ENCODE results near the gene ELAVL2.

The ELAVL2 gene

GRCh38 chr9:23644326-23644725 lies 181.7 kb downstream of the ELAVL2 start:
- DNase-seq (ENCODE audit: extremely low read depth, low read depth): no peak
- no peak for TF ChIP-seq CTCF (IDR thresholded peaks at IDR 0.05; ENCODE audit: low read depth, low read length)

GRCh38 chr9:23643656-23644258 lies 182.3 kb downstream of the ELAVL2 start:
- no peak for DNase-seq (ENCODE audit: extremely low read depth, low read depth)
- TF ChIP-seq CTCF (IDR thresholded peaks at IDR 0.05; ENCODE audit: low read depth, low read length): no peak
